AG09309 (cell line): ENCODE data around the gene FREY1.

ENCODE experiments used
- DNase-seq: peaks from one replicate; pipeline ENCODE4 v3.0.0-alpha.2; 2010; ENCODE audit warnings: low read depth
- H3K4me3 ChIP-seq: 2 replicates; pipeline ENCODE4 v1.5.1; 2011; ENCODE audit warnings: mild to moderate bottlenecking, low read depth, low read length, moderate library complexity; ENCODE audit not compliant: control insufficient read depth
- CTCF ChIP-seq: IDR thresholded peaks from 2 replicates; pipeline ENCODE4 v1.5.1; 2011; ENCODE audit warnings: mild to moderate bottlenecking, low read depth, low read length, inconsistent platforms; ENCODE audit not compliant: insufficient read depth, control insufficient read depth; ENCODE audit errors: missing control alignments

The FREY1 gene

GRCh38 chr11:45858751-45859398 is 48.2 kb downstream of the FREY1 start:
- DNase-seq: no peak
- no peak overlapping the region for H3K4me3 ChIP-seq
- TF ChIP-seq CTCF: no peak

GRCh38 chr11:45857961-45858474 is 49.1 kb downstream of the FREY1 start:
- TF ChIP-seq CTCF: no peak
- H3K4me3 ChIP-seq: no peak overlapping the region
- DNase-seq: peak; percentile 93
